Activated naive CD8-positive, alpha-beta T cell treated with anti-CD3 and anti-CD28 coated beads, Interleukin-2, amount 10 ng/mL, durations not matched to agents 7 days and 5 days (primary cell): ENCODE results near the gene NAALADL2. TPM values are rescaled to one million over a fixed set of nuclear protein-coding genes. Genes with fewer than 3 reads are reported as not detected.

Source experiments
- ATAC-seq: fragments of 150-1000 bp; cut with Tn5 transposase; one replicate; pipeline ENCODE4 v1.10.0; 2021; ENCODE audit warnings: low read depth, moderate library complexity
- POLR2A ChIA-PET: fragments of 350-600 bp; sonication (Branson Sonifier 250); formaldehyde crosslinking; loops from one replicate; lab custom pipeline; 2021; ENCODE audit warnings: antibody characterized with exemption; lab: Charles Lee
- DNase-seq: peaks from one replicate; pipeline ENCODE4 v3.0.0; 2021
- H3K27ac Mint-ChIP-seq: one replicate; pipeline ENCODE4 v1.8.0; 2022; ENCODE audit warnings: mild to moderate bottlenecking, mixed read lengths
- H3K27me3 Mint-ChIP-seq: one replicate; pipeline ENCODE4 v1.8.0; 2022; ENCODE audit warnings: mild to moderate bottlenecking, moderate library complexity, mixed read lengths
- H3K36me3 Mint-ChIP-seq: one replicate; pipeline ENCODE4 v1.8.0; 2021; ENCODE audit warnings: mild to moderate bottlenecking, mixed read lengths
- H3K4me1 Mint-ChIP-seq: one replicate; pipeline ENCODE4 v1.8.0; 2021; ENCODE audit warnings: mixed read lengths
- H3K4me3 Mint-ChIP-seq: one replicate; pipeline ENCODE4 v1.8.0; 2022; ENCODE audit warnings: mild to moderate bottlenecking, moderate library complexity, mixed read lengths
- H3K9me3 Mint-ChIP-seq: one replicate; pipeline ENCODE4 v1.8.0; 2021; ENCODE audit warnings: mixed read lengths
- total RNA-seq, 2 experiments: library from RNA; stranded (reverse); gene quantifications; one replicate each; pipeline ENCODE4 v1.2.3, GENCODE V29; 2021

The NAALADL2 gene
- total RNA-seq, 2 experiments from 2014 or later = not detected

GRCh38 chr3:175479800-175480199 is 620.7 kb downstream of the NAALADL2 start:
- no peak overlapping the region for H3K4me3 Mint-ChIP-seq
- no peak overlapping the region for H3K27ac Mint-ChIP-seq
- POLR2A ChIA-PET = no interaction called here
- H3K9me3 Mint-ChIP-seq = peaks cover 2% of the 10 kb centered on the region
- no peaks in the 10 kb centered on the region for H3K4me1 Mint-ChIP-seq
- H3K27me3 Mint-ChIP-seq = no peaks in the 10 kb centered on the region
- ATAC-seq (no peak), DNase-seq (no peak)
- no peaks in the 10 kb centered on the region for H3K36me3 Mint-ChIP-seq

GRCh38 chr3:175484666-175485065 is 625.5 kb downstream of the NAALADL2 start:
- POLR2A ChIA-PET = no interaction called here
- no peaks in the 10 kb centered on the region for H3K27me3 Mint-ChIP-seq
- H3K36me3 Mint-ChIP-seq = no peaks in the 10 kb centered on the region
- DNase-seq = no peak
- no peaks in the 10 kb centered on the region for H3K4me1 Mint-ChIP-seq
- no peak for ATAC-seq
- H3K27ac Mint-ChIP-seq = no peak overlapping the region
- no peak overlapping the region for H3K4me3 Mint-ChIP-seq
- no peaks in the 10 kb centered on the region for H3K9me3 Mint-ChIP-seq

GRCh38 chr3:175485436-175485835 is 626.3 kb downstream of the NAALADL2 start:
- H3K4me3 Mint-ChIP-seq = no peak overlapping the region
- POLR2A ChIA-PET = no interaction called here
- no peak overlapping the region for H3K27ac Mint-ChIP-seq
- no peaks in the 10 kb centered on the region for H3K36me3 Mint-ChIP-seq
- H3K27me3 Mint-ChIP-seq = no peaks in the 10 kb centered on the region
- DNase-seq (no peak), ATAC-seq (no peak)
- no peaks in the 10 kb centered on the region for H3K9me3 Mint-ChIP-seq
- H3K4me1 Mint-ChIP-seq = no peaks in the 10 kb centered on the region

- POLR2A ChIA-PET = no interaction called here
- Mint-ChIP-seq H3K27ac (no peak overlapping the region), H3K4me3 (no peak overlapping the region), H3K9me3 (no peaks in the 10 kb centered on the region), H3K4me1 (no peaks in the 10 kb centered on the region), H3K27me3 (no peaks in the 10 kb centered on the region), H3K36me3 (no peaks in the 10 kb centered on the region)
- ATAC-seq (no peak), DNase-seq (no peak)
These were observed 627.1 kb downstream of the NAALADL2 start for GRCh38 chr3:175486255-175486654.

- Mint-ChIP-seq H3K27me3 (no peaks in the 10 kb centered on the region), H3K4me3 (no peak overlapping the region), H3K9me3 (no peaks in the 10 kb centered on the region), H3K36me3 (no peaks in the 10 kb centered on the region), H3K4me1 (no peaks in the 10 kb centered on the region), H3K27ac (no peak overlapping the region)
- POLR2A ChIA-PET = no interaction called here
- ATAC-seq = no peak
- no peak for DNase-seq
These were observed 630.3 kb downstream of the NAALADL2 start for GRCh38 chr3:175489406-175489805.

- no peaks in the 10 kb centered on the region for H3K9me3 Mint-ChIP-seq
- POLR2A ChIA-PET = no interaction called here
- no peak overlapping the region for H3K4me3 Mint-ChIP-seq
- no peaks in the 10 kb centered on the region for H3K36me3 Mint-ChIP-seq
- peaks cover 1% of the 10 kb centered on the region for H3K4me1 Mint-ChIP-seq
- DNase-seq (no peak), ATAC-seq (no peak)
- no peak overlapping the region for H3K27ac Mint-ChIP-seq
- H3K27me3 Mint-ChIP-seq = no peaks in the 10 kb centered on the region
These were observed 634.2 kb downstream of the NAALADL2 start for GRCh38 chr3:175493301-175493700.

- no peak overlapping the region for H3K27ac Mint-ChIP-seq
- H3K9me3 Mint-ChIP-seq = no peaks in the 10 kb centered on the region
- H3K27me3 Mint-ChIP-seq = no peaks in the 10 kb centered on the region
- H3K4me1 Mint-ChIP-seq = peaks cover 1% of the 10 kb centered on the region
- POLR2A ChIA-PET = no interaction called here
- ATAC-seq (peak; percentile 45), DNase-seq (no peak)
- H3K4me3 Mint-ChIP-seq = no peak overlapping the region
- H3K36me3 Mint-ChIP-seq = no peaks in the 10 kb centered on the region
These were observed 636.2 kb downstream of the NAALADL2 start for GRCh38 chr3:175495331-175495730.

GRCh38 chr3:175502155-175502554 is 643.0 kb downstream of the NAALADL2 start:
- POLR2A ChIA-PET = no interaction called here
- H3K27ac Mint-ChIP-seq = no peak overlapping the region
- no peaks in the 10 kb centered on the region for H3K4me1 Mint-ChIP-seq
- ATAC-seq (no peak), DNase-seq (no peak)
- H3K4me3 Mint-ChIP-seq = no peak overlapping the region
- no peaks in the 10 kb centered on the region for H3K36me3 Mint-ChIP-seq
- H3K9me3 Mint-ChIP-seq = no peaks in the 10 kb centered on the region
- no peaks in the 10 kb centered on the region for H3K27me3 Mint-ChIP-seq

- no peak for ATAC-seq
- no peak overlapping the region for H3K4me3 Mint-ChIP-seq
These were observed 652.2 kb downstream of the NAALADL2 start for GRCh38 chr3:175511219-175511785.

GRCh38 chr3:175512700-175513099 is 653.6 kb downstream of the NAALADL2 start:
- Mint-ChIP-seq H3K4me3 (no peak overlapping the region), H3K27ac (no peak overlapping the region)
- ATAC-seq = no peak

More at GRCh38 chr3:175511219-175511785, 652.2 kb downstream of the NAALADL2 start:
- no peak overlapping the region for H3K27ac Mint-ChIP-seq
- no peaks in the 10 kb centered on the region for H3K27me3 Mint-ChIP-seq
- H3K4me1 Mint-ChIP-seq = no peaks in the 10 kb centered on the region
- DNase-seq = no peak
- H3K9me3 Mint-ChIP-seq = peaks cover 3% of the 10 kb centered on the region
- H3K36me3 Mint-ChIP-seq = no peaks in the 10 kb centered on the region
- POLR2A ChIA-PET = no interaction called here

GRCh38 chr3:175518459-175518858 is 659.3 kb downstream of the NAALADL2 start:
- no peaks in the 10 kb centered on the region for H3K9me3 Mint-ChIP-seq
- POLR2A ChIA-PET = no interaction called here
- H3K36me3 Mint-ChIP-seq = no peaks in the 10 kb centered on the region
- no peaks in the 10 kb centered on the region for H3K4me1 Mint-ChIP-seq
- H3K4me3 Mint-ChIP-seq = no peak overlapping the region
- ATAC-seq = no peak
- no peaks in the 10 kb centered on the region for H3K27me3 Mint-ChIP-seq
- no peak for DNase-seq
- H3K27ac Mint-ChIP-seq = no peak overlapping the region

More at GRCh38 chr3:175512700-175513099, 653.6 kb downstream of the NAALADL2 start:
- H3K9me3 Mint-ChIP-seq = peaks cover 2% of the 10 kb centered on the region
- H3K4me1 Mint-ChIP-seq = no peaks in the 10 kb centered on the region
- DNase-seq = no peak
- no peaks in the 10 kb centered on the region for H3K36me3 Mint-ChIP-seq
- POLR2A ChIA-PET = no interaction called here
- H3K27me3 Mint-ChIP-seq = no peaks in the 10 kb centered on the region

- Mint-ChIP-seq H3K9me3 (no peaks in the 10 kb centered on the region), H3K27ac (no peak overlapping the region), H3K27me3 (no peaks in the 10 kb centered on the region), H3K4me1 (no peaks in the 10 kb centered on the region), H3K4me3 (no peak overlapping the region), H3K36me3 (no peaks in the 10 kb centered on the region)
- POLR2A ChIA-PET = no interaction called here
- ATAC-seq (no peak), DNase-seq (no peak)
These were observed 662.3 kb downstream of the NAALADL2 start for GRCh38 chr3:175521406-175521805.

- POLR2A ChIA-PET = no interaction called here
- Mint-ChIP-seq H3K27ac (no peak overlapping the region), H3K4me3 (peak overlapping the region; percentile 74), H3K9me3 (peaks cover 2% of the 10 kb centered on the region), H3K4me1 (peaks cover 2% of the 10 kb centered on the region), H3K36me3 (no peaks in the 10 kb centered on the region), H3K27me3 (no peaks in the 10 kb centered on the region)
- DNase-seq (no peak), ATAC-seq (no peak)
These were observed 667.1 kb downstream of the NAALADL2 start for GRCh38 chr3:175526191-175526590.

GRCh38 chr3:175526609-175527280 is 667.6 kb downstream of the NAALADL2 start:
- Mint-ChIP-seq H3K27me3 (no peaks in the 10 kb centered on the region), H3K4me3 (peak overlapping the region; percentile 74), H3K9me3 (peaks cover 2% of the 10 kb centered on the region), H3K27ac (no peak overlapping the region), H3K4me1 (peaks cover 2% of the 10 kb centered on the region), H3K36me3 (no peaks in the 10 kb centered on the region)
- no peak for ATAC-seq
- DNase-seq = no peak
- POLR2A ChIA-PET = no interaction called here
